Adipocyte (in vitro differentiated cells): ENCODE measurements around the gene C20orf202.
A peak's percentile ranks its signal among the peaks of the same experiment; 100 is the strongest.

Experiments used
- DNase-seq: peaks from one replicate; pipeline ENCODE4 v3.0.0-alpha.2; 2015; ENCODE audit warnings: low read depth
- H3K27me3 ChIP-seq: replicated peaks from 2 replicates; pipeline ENCODE4 v1.7.0; 2013; ENCODE audit warnings: mild to moderate bottlenecking, low read length, moderate library complexity; ENCODE audit not compliant: control insufficient read depth, insufficient read depth
- H3K36me3 ChIP-seq: 2 replicates; pipeline ENCODE4 v1.7.0; 2013; ENCODE audit warnings: low read length, mild to moderate bottlenecking, moderate library complexity; ENCODE audit not compliant: control insufficient read depth, insufficient read depth, severe bottlenecking
- H3K4me1 ChIP-seq: 2 replicates; pipeline ENCODE4 v1.7.0; 2013; ENCODE audit warnings: mild to moderate bottlenecking, low read length, moderate library complexity; ENCODE audit not compliant: control insufficient read depth, insufficient read depth
- H3K4me3 ChIP-seq: 2 replicates; pipeline ENCODE4 v1.7.0; 2013; ENCODE audit warnings: mild to moderate bottlenecking, low read length, moderate library complexity
- H3K9ac ChIP-seq: 2 replicates; pipeline ENCODE4 v1.7.0; 2013; ENCODE audit warnings: mild to moderate bottlenecking, low read length, moderate library complexity
- H3K9me3 ChIP-seq: 2 replicates; pipeline ENCODE4 v1.7.0; 2013; ENCODE audit warnings: mild to moderate bottlenecking, low read length, moderate library complexity; ENCODE audit not compliant: control insufficient read depth

Gene C20orf202

DNA sequence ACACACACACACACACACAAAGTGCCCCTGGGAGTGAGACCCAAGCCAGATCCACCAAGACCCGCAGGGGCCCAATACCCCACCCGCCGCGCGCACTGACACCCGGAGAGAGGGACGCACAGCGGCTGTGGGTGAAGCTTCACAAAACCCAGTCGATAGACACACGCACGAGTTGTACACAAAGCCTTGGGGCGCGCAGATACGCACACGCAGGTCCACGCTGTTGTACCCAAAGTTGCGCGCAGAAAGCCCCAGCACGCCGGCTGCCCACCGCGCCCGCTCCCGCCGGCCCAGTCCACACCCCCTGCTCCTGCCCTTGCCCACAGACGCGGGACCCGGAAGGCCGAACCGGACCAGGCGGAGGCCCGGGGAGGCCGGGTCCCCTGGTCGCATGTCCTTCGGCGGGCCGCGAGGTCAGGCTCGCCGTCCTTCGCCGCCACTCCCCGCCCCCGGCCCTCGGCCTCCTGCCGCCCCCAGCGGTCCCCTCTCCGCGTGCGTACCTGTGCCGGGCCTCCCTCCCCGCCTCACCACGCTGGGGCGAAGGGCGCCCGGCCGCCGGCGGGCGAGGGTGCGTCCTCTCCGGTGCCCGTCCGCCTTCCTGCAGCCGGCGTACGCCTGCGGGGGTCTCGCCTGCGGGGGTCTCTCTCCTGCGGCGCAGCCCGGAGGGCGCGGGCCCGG lies 18.5 kb upstream of the C20orf202 start, which contains the start of gene TMEM74B:
Gene TMEM74B, minus strand, starts transcription at position 344 of the 678 bp plus-strand sequence. CDS start 1,180 bp downstream, outside the sequence.
- H3K9me3 ChIP-seq: no peaks in the 10 kb centered on the region
- peak; percentile 10 for DNase-seq
- H3K4me3 ChIP-seq: peak within 1 kb of the TSS; percentile 37

DNA sequence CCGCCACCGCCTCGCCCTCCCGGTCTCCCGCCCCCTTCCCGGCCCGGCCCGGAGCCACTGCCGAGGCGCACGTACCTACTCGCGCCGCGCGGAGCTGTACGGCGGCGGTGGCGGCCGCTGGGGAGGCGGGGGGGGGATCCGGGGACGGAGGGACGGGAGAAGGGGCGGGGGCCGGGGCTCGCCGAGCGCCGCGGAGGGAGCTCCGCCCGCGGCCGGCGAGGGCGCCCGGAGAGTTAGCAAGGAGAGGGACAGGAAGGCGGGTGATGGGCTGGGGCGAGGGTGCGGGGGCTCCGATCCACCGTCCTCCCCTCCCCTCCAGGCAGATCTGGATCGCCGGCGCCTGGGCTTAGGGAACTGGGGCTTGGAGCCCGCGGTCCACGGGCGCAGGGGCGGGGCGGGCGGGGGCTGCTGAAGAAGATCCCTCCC lies 17.9 kb upstream of the C20orf202 start:
- no peak overlapping the region for H3K4me3 ChIP-seq
- H3K27me3 ChIP-seq: peaks cover 40% of the 10 kb centered on the region

More for the DNA sequence above, 18.5 kb upstream of the C20orf202 start, which contains the start of gene TMEM74B:
- Histone ChIP-seq H3K27me3 (peaks cover 40% of the 10 kb centered on the region), H3K4me1 (no peaks in the 10 kb centered on the region), H3K36me3 (no peaks in the 10 kb centered on the region), H3K9ac (no peak within 1 kb of the TSS)

DNA sequence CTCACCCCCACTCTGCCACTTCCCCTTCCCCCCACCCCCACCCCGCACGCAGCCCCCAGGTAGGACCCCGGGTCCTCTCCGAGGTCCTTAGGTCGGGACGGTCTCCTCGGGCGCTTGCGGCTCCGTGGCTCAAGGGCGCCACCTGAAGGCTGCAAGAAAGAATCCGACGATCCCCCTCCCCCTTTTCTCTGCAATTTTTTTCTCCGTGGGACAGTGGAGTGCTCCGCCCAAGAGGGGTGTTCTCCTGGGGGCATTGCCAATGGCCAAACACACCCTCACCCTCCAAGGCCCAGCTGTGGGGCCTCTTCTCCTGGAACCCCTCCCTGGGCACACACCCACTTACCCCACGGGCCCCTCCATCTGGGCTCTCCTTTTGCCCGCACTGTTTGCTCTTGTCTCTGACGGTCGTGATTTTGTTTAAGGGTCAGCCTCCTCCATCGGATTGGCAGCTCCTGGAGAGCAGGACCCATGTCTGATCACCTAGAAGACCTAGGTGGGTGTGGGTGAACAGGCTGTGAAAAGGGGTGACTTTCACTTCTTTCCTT lies 17.4 kb upstream of the C20orf202 start:
- Histone ChIP-seq H3K4me3 (no peak overlapping the region), H3K4me1 (no peaks in the 10 kb centered on the region), H3K9me3 (no peaks in the 10 kb centered on the region), H3K9ac (no peak overlapping the region), H3K36me3 (no peaks in the 10 kb centered on the region), H3K27me3 (peaks cover 44% of the 10 kb centered on the region)
- DNase-seq: peak; percentile 56

More for the DNA sequence above, 17.9 kb upstream of the C20orf202 start:
- Histone ChIP-seq H3K9ac (no peak overlapping the region), H3K9me3 (no peaks in the 10 kb centered on the region), H3K4me1 (no peaks in the 10 kb centered on the region), H3K36me3 (no peaks in the 10 kb centered on the region)
- DNase-seq: peak; percentile 14

DNA sequence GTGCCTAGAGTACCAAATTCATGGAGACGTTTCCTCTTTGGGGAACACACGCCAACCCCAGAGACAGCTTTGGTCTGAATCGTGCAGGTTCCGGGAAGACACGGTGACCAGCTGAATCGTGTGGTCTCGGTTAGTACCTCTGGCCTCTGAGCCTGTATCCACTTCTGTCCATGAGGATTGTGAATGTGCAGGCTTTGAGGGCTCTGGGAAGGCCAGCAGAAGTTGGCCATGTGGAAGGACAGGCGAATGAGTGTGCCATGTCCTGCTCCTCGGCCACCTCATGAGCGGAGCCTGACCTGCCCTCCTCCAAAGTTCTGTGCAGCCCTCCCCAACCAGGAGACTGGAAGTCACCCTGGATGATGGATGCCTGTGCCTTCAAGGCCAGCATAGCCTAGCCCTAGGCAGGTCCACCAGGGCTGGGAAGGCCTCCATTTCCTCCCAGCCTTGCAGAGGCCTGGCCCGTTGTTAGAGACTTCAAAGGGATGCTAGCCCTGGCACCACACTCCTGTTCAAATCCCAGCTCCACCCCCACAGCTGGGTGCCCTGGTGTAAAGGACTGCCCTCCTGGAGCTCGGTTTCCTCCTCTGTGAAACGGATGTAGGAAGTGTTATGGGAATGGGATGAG lies 16.8 kb upstream of the C20orf202 start:
- Histone ChIP-seq H3K27me3 (peaks cover 50% of the 10 kb centered on the region), H3K9ac (no peak overlapping the region), H3K4me3 (no peak overlapping the region), H3K4me1 (no peaks in the 10 kb centered on the region), H3K36me3 (no peaks in the 10 kb centered on the region), H3K9me3 (no peaks in the 10 kb centered on the region)
- no peak for DNase-seq

DNA sequence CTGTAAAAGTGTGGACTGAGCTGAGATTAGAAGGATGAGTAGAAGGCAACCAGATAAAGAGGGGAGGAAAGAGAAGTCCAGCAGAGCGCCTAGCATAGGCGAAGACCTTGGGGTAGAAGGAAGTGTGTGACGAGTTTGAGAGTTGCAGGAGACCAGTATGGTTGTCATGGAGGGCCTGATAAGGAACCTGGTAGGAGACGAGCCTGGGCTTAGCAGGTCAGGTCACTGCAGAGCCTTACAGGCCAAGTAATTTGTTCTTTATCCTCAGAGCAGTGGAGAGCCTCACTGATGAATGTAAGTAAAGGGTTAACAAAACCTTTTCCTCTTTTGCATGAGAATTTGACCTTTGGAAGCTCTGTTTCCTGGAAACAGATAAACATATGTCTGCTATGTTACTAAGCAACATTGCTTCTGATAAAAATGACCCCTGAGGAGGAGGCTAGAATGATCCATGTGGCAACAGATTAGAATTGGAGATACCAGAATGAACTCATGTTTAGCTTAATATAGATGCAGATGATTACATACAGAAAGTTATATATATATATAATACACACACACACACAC lies 15.6 kb upstream of the C20orf202 start:
- peaks cover 48% of the 10 kb centered on the region for H3K27me3 ChIP-seq
- no peak overlapping the region for H3K9ac ChIP-seq
- no peak for DNase-seq
- no peaks in the 10 kb centered on the region for H3K9me3 ChIP-seq
- no peaks in the 10 kb centered on the region for H3K4me1 ChIP-seq
- no peak overlapping the region for H3K4me3 ChIP-seq
- no peaks in the 10 kb centered on the region for H3K36me3 ChIP-seq

DNA sequence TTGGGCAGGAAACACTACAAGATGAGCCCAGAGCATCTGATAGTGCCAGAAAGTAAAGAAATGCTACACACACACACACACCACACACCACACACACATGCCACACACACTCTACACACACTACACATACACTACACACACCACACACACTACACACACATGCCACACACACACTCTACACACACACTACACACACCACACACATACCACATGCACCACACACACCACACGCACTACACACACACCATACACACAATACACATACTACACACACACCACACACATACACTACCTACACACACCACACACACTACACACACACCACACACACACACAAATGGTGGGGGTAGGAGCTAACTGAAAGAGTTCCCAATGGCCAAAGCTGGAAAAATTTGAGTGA lies 14.9 kb upstream of the C20orf202 start:
- H3K4me1 ChIP-seq: no peaks in the 10 kb centered on the region
- no peaks in the 10 kb centered on the region for H3K36me3 ChIP-seq
- no peak for DNase-seq
- peaks cover 48% of the 10 kb centered on the region for H3K27me3 ChIP-seq
- H3K4me3 ChIP-seq: no peak overlapping the region
- no peaks in the 10 kb centered on the region for H3K9me3 ChIP-seq
- H3K9ac ChIP-seq: no peak overlapping the region

DNA sequence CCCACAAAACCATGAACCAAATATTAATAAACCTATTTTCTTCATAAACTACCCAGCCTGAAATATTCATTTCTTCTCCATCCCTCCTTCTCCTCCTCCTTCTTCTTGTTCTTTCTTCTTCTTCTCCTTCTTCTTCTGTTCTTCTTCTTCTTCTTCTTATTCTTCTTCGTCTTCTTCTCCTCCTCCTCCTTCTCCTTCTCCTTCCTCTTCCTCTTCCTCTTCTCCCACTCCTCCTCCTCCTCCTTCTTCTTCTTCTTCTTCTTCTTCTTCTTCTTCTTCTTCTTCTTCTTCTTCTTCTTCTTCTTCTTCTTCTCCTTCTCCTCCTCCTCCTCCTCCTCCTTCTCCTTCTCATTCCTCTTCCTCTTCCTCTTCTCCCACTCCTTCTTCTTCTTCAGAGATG lies 13.4 kb upstream of the C20orf202 start:
- no peaks in the 10 kb centered on the region for H3K9me3 ChIP-seq

DNA sequence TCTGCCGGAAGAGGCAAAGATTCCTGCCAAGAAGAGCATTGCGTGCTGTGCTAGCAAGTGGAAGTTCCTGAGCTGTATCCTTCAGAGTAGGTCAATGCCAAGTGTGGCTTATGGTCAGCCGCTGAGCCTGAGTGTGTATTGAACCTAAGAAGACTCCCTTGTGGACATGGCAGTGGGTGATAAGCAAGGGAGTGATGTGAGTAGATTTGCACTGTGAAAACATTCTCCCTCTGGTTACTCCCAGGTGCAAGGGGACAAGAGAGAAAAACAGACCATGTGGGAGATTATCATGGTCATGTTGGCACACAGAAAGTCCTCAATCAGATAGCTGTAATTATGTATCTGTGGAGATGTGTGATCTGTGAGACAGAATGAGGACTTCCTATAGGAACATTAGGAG lies 12.4 kb upstream of the C20orf202 start:
- DNase-seq: no peak
- H3K27me3 ChIP-seq: peaks cover 59% of the 10 kb centered on the region

More for the DNA sequence above, 13.4 kb upstream of the C20orf202 start:
- H3K27me3 ChIP-seq: peaks cover 50% of the 10 kb centered on the region
- H3K36me3 ChIP-seq: no peaks in the 10 kb centered on the region
- no peak overlapping the region for H3K9ac ChIP-seq
- no peak overlapping the region for H3K4me3 ChIP-seq
- H3K4me1 ChIP-seq: no peaks in the 10 kb centered on the region
- no peak for DNase-seq

DNA sequence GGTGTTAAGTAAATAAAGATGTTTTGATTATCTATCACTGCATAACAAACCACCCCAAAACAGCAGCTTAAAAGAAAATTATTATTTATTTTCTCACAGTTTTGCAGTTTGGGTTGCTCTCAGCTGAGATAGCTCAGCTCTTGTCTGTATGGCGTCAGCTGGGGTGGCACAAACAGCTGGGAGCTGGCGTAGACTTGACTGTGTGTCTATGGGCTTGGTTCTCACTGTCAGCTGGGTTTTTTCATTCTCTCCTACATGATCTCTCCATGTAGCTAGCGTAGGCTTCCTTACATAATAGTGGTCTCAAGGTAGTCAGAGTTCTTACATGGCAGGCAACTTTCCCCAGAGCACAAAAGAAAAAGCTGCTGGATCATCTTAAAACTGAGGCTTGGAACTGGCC lies 12.0 kb upstream of the C20orf202 start:
- Histone ChIP-seq H3K9ac (no peak overlapping the region), H3K36me3 (no peaks in the 10 kb centered on the region), H3K27me3 (peaks cover 59% of the 10 kb centered on the region), H3K4me1 (no peaks in the 10 kb centered on the region), H3K9me3 (peaks cover 4% of the 10 kb centered on the region), H3K4me3 (no peak overlapping the region)
- DNase-seq: no peak

More for the DNA sequence above, 12.4 kb upstream of the C20orf202 start:
- Histone ChIP-seq H3K4me3 (no peak overlapping the region), H3K4me1 (no peaks in the 10 kb centered on the region), H3K9me3 (no peaks in the 10 kb centered on the region), H3K9ac (no peak overlapping the region), H3K36me3 (no peaks in the 10 kb centered on the region)

DNA sequence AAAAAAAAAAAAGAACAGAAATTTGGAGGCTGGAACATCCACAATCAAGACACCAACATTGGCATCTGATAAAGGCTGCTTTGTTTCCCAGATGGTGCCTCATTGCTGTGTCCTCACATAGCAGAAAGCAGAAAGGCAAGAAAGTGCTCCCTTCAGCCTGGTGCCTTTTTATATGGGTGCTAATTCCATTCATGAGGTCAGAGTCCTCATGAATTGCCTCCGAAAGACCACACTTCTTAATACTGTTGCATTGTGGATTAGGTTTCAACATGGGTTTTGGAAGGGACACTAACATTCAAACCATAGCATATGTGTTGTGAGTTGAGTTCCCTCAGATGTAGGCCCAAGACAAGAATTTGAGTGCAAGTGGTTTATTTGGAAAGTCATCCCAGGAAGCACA lies 8.0 kb upstream of the C20orf202 start:
- Histone ChIP-seq H3K4me1 (no peaks in the 10 kb centered on the region), H3K36me3 (no peaks in the 10 kb centered on the region), H3K27me3 (peaks cover 47% of the 10 kb centered on the region), H3K9me3 (peaks cover 9% of the 10 kb centered on the region), H3K4me3 (no peak overlapping the region), H3K9ac (no peak overlapping the region)
- DNase-seq: no peak

DNA sequence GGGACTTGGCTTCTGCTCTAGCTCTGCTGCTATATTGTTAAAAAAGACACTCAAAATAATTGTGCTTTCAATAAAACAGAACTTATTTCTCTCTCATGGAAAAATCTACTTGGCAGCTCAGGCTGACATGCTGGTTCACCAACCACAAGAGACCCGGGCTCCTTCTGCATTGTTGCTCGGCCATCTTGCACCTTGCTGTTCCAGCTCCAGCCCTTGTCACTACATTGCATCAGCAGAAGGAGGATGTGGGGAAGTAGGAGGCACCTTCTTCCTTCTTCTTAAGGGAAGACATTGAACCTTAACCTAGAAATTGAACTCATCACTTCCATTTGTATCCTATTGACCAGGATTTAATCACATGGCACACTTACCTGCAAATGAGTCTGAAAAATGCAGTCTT lies 6.6 kb upstream of the C20orf202 start:
- no peak for DNase-seq
- Histone ChIP-seq H3K4me1 (no peaks in the 10 kb centered on the region), H3K36me3 (no peaks in the 10 kb centered on the region), H3K27me3 (peaks cover 37% of the 10 kb centered on the region), H3K9ac (no peak overlapping the region), H3K4me3 (no peak overlapping the region), H3K9me3 (peaks cover 9% of the 10 kb centered on the region)
